Neutrophil (primary cell): ENCODE results near the gene SLC25A45.

Experiments
- H3K27ac ChIP-seq: fragments of 200-600 bp; sonication (generic); 2 replicates; pipeline ENCODE4 v1.5.1; 2016; ENCODE audit warnings: mild to moderate bottlenecking, moderate library complexity
- H3K27me3 ChIP-seq: fragments of 200-600 bp; sonication (generic); 2 replicates; pipeline ENCODE4 v1.6.0; 2016; ENCODE audit warnings: mild to moderate bottlenecking
- H3K36me3 ChIP-seq: fragments of 200-600 bp; sonication (generic); 2 replicates; pipeline ENCODE4 v1.5.1; 2017
- H3K4me1 ChIP-seq, 2 experiments: fragments of 200-600 bp in 1 of 2; sonication (generic) in 1 of 2; 1 replicate in 1 of 2; 2 replicates in 1 of 2; pipeline versions ENCODE4 v1.5.1 to v1.6.1; 2013 to 2016; ENCODE audit warnings: low read depth in 1 of 2, low read length in 1 of 2, mild to moderate bottlenecking in 1 of 2, moderate library complexity in 1 of 2; ENCODE audit not compliant: control insufficient read depth in 1 of 2, insufficient read depth in 1 of 2
- H3K4me3 ChIP-seq, 2 experiments: fragments of 200-600 bp in 1 of 2; sonication (generic) in 1 of 2; 1 replicate in 1 of 2; 2 replicates in 1 of 2; pipeline ENCODE4 v1.5.1; 2013 to 2016; ENCODE audit warnings: low read depth in 1 of 2, low read length in 1 of 2, mild to moderate bottlenecking in 1 of 2, moderate library complexity in 1 of 2
- H3K9me3 ChIP-seq: fragments of 200-600 bp; sonication (generic); 2 replicates; pipeline ENCODE4 v1.5.1; 2016
- CTCF ChIP-seq: fragments of 200-600 bp; sonication (generic); IDR thresholded peaks from 2 replicates; pipeline ENCODE4 v1.5.1; 2016; ENCODE audit warnings: antibody characterized with exemption

SLC25A45 gene

DNA sequence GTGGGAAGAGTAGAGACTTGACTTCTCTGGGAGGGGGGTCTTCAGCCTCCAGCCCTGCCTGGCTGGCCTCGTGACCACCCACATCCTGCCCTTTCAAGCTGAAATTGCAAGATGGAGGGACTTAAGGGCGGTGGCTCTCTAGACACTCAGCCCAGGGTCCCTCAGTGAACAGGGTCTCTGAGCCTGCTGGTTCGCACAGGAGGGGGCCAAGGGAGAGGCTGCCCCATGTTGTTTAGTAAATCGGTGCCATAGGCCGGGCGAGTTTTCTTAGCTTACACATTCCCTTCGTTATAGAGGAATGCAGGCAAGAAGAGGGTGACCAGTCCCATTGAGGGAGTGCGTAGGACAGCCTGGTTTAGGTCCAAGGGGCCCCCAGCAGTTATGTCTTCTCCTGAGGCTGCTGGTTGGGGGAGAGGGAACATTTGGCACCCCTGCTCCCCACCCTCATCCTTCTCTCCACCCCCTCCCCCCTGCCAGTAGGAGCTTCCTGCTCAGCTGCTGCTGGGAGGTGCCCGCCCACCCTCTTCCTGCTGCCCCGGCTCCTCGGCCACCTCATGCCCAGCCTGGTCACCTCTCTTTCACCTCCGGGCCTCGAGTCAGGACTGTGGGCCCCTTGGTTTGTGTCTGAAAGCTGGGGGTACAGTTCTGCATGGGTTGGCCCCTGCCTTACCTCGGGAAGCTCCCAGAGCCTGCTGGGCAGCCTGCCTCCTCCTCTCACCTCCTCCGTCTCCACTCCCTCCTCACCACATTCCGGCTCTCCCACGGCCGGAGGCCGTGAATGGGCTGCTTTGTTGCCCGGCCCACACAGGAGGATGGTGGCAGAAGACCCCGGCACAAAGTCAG lies 7.9 kb upstream of the SLC25A45 start:
- Histone ChIP-seq H3K27me3 (no peaks in the 10 kb centered on the region), H3K9me3 (no peaks in the 10 kb centered on the region), H3K27ac (no peak overlapping the region), H3K36me3 (peaks cover 71% of the 10 kb centered on the region), H3K4me1 (peaks cover 17 to 28% of the 10 kb centered on the region in 2 experiments), H3K4me3 (no peak overlapping the region)
- no peak for TF ChIP-seq CTCF

DNA sequence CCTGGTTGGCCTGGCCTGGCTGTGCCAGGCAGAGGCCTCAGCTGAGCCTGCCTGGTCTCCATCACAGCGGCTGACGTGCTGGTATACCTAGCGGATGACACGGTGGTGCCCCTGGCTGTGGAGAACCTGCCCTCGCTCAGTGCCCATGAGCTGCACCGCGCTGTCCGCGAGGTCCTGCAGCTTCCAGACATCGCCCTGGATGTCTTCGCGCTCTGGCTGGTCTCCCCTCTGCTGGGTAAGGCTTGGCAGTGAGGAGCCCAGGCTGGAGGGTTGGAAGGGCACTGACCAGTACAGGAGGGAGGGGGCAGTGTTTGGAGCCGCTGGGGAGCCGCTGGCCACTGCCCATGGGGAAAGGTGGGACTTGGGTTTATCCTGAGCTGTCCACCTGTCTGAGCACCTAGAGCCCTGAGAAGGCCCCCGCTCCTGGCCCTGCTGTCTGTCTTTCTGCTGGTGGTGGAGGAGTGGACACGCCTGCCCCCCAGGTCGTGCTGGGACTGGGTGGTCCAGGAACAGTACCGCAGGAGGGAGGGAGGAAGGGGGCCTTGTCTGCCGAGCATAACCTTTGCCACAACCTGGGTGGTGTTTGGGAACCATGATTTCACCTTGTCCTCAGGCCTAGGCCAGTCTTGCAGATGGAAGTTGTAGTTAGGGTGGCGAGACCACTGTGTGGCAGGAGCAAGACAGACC lies 7.0 kb upstream of the SLC25A45 start:
- no peak for TF ChIP-seq CTCF
- Histone ChIP-seq H3K27ac (no peak overlapping the region), H3K36me3 (peaks cover 62% of the 10 kb centered on the region), H3K27me3 (no peaks in the 10 kb centered on the region), H3K4me1 (peaks cover 17 to 30% of the 10 kb centered on the region in 2 experiments), H3K9me3 (no peaks in the 10 kb centered on the region), H3K4me3 (no peak overlapping the region)

GRCh38 chr11:65388731-65389130 lies 6.3 kb upstream of the SLC25A45 start:
- Histone ChIP-seq H3K36me3 (peaks cover 55% of the 10 kb centered on the region), H3K27me3 (no peaks in the 10 kb centered on the region), H3K4me3 (no peak overlapping the region), H3K4me1 (peaks cover 17 to 30% of the 10 kb centered on the region in 2 experiments), H3K27ac (no peak overlapping the region), H3K9me3 (no peaks in the 10 kb centered on the region)
- TF ChIP-seq CTCF, result no peak

GRCh38 chr11:65386307-65387140 lies 4.1 kb upstream of the SLC25A45 start, which contains the start of gene FRMD8:
FRMD8 (plus strand) TSS chr11:65386637; CDS start chr11:65387037, 400 bp downstream.
- peaks cover 37 to 50% of the 10 kb centered on the region in 2 experiments for H3K4me1 ChIP-seq
- no peaks in the 10 kb centered on the region for H3K9me3 ChIP-seq
- H3K4me3 ChIP-seq, result peak within 1 kb of the TSS; percentile 77 to 86
- TF ChIP-seq CTCF, result peak; percentile 33
- H3K36me3 ChIP-seq, result peaks cover 33% of the 10 kb centered on the region
- H3K27ac ChIP-seq, result peak within 1 kb of the TSS; percentile 100
- H3K27me3 ChIP-seq, result no peaks in the 10 kb centered on the region

- H3K36me3 ChIP-seq, result peaks cover 13% of the 10 kb centered on the region
- H3K4me1 ChIP-seq, result peaks cover 41 to 58% of the 10 kb centered on the region in 2 experiments
- H3K27me3 ChIP-seq, result no peaks in the 10 kb centered on the region
- peak overlapping the region; percentile 100 for H3K27ac ChIP-seq
- H3K9me3 ChIP-seq, result no peaks in the 10 kb centered on the region
- H3K4me3 ChIP-seq, result no peak overlapping the region
- no peak for TF ChIP-seq CTCF
These were observed 1.9 kb upstream of the SLC25A45 start for GRCh38 chr11:65384301-65384889.
